Forelimb muscle (tissue), 1 donor: ENCODE measurements around the gene CORO2B. TPM values are rescaled to one million over a fixed set of nuclear protein-coding genes. Genes with fewer than 3 reads are reported as not detected.
"Not testable (repeated sequence)": the region's sequence is repeated elsewhere in the genome, so short reads cannot be mapped to it uniquely, and the experiment has no call there.

Source experiments
- DNase-seq: peaks from one replicate; pipeline ENCODE4 v3.0.0-alpha.2; 2013; ENCODE audit warnings: low read depth
- polyA plus RNA-seq: library from polyadenylated mRNA; unstranded; fragments of 120-200 nt; gene quantifications from one replicate; pipeline ENCODE4 v1.2.1, GENCODE V29; 2013; ENCODE audit not compliant: insufficient read length

Gene CORO2B
- polyA plus RNA-seq, 1 donor, result 4.4 TPM

DNA sequence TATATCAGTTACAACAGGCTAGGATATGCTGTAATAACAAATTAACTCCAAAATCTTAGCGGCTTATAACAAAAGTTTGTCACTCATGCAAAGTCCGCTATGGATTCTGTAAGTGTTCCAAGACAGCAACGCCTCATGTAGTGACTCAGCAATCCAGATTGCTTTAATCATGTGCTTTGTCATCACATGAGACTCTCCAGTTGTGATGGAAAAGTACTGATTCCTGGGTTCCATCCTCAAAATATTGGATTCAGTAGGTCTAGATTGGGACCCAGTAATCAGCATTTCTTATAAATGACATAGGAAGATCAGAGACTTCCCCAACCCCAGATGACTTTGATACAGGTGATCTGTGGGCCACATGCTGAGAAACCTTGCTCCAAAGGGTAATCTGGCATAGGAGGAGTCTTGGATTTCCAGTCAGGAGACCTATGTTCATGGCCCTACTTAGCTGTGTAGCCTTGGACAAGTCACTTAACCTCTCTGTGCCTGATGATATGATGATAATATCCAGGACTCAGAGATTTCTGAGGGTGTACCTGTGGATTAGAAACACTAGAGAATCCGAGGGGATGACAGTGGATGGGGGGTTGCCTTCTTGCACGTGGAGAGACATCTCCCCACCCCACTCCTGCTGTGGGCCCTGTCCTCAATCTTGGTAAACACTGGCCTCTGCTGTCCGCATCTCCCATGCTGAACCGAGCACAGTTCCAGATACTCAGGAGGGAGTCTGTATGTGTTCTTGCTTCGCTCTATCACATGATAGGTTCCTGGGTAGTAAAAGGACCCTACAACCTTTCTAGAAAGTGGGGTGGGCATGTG is 65.5 kb downstream of the CORO2B start:
- no peak for DNase-seq

DNA sequence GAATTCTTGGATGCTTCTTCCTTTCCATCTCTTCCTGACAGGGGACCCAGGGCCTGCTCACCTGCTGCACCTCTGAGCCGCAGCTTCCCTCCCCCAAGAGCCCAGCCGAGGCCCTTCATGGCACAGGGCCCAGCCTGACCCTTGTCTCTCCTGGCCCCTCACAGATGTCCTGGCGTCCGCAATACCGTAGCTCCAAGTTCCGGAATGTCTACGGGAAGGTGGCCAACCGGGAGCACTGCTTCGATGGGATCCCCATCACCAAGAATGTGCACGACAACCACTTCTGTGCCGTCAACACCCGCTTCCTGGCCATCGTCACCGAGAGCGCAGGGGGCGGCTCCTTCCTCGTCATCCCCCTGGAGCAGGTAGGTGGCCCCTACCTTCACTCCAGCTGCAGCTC is 66.2 kb downstream of the CORO2B start:
- DNase-seq, result no peak

DNA sequence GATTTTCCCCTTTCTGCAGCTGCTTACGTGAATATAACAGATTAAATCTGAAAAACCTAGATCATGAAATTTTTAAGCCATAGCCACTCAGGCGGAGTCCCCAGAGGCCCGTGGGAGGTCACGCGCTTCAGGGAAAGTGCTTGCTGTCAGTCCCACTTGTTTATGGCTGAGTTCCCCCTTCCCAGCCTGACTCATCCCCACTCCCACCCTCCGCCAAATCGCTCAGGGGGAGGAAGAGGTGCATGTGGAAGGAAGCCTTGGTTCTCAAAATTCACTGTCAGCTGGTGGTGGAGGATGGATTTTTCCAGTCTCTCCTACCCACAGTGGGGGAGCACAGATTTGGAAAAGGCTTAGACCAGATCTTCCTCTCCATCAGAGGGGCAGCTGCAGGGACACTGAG is 67.4 kb downstream of the CORO2B start:
- DNase-seq, result no peak

DNA sequence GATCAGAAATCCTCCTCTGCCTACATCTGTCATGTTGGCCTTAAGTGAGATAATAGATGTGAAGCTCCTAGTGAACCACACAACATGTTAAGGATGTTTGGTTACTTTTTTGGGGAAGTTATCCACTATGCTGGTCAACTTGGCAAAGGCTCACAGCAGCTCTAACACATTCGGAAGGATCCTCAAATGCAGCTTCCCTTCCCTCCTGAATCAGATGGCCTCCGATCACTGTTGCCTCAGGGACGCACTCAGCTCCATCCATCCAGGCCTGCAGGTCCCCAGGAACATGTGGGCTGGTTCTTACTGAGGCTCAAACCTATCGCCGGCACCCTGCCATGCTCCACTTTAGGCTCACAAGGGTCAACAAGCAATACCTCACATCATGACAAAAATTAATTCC is 67.9 kb downstream of the CORO2B start:
- no peak for DNase-seq

DNA sequence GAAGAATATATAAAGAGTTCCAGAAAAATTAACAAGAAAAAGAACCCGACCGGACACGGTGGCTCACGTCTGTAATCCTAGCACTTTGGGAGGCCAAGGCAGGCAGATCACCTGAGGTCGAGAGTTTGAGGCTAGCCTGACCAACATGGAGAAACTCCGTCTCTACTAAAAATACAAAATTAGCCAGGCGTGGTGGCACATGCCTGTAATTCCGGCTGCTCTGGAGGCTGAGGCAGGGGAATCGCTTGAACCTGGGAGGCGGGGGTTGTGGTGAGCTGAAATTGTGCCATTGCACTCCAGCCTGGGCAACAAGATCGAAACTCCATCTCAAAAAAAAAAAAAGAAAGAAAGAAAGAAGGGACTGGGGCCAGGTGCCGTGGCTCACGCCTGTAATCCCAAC is 68.6 kb downstream of the CORO2B start:
- not testable (repeated sequence) for DNase-seq

DNA sequence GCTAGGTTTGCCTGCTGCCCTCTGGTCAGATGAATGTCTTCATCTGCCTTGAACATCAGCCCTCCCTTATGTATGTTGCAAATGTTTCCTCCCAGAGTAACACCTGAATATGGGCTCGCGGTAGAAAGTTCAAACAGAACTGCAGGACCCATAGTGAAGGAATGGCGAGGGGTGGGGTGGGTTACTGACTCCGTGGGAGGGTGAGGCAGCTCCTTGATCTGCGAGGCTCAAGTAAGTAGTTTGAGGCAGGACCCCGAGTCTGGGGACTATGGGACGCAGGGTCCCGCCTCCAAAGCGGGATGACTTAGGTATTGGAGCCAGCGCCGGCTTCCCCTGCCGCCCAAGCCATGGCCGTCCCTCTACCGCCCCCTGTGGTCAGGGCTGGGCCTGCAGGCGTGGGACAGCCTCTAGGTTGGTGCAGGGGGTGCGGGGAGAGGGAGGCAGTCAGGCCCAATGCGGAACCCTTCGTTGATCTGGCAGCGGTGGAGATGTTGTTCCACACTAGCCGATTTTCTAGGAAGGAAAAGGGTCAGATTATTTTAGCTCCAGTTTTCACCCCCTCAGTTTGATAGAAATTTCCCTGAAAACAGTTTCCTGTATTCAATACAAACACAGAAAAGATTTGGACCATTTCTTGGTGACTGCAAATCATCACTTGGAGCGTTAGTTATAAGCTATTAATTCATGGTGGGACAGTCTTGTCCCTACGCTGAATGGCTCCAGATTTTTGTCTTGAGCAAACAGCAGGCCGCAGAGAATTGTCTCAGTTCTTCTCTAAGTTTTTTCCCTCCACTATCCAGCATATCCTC is 72.3 kb downstream of the CORO2B start:
- no peak for DNase-seq

DNA sequence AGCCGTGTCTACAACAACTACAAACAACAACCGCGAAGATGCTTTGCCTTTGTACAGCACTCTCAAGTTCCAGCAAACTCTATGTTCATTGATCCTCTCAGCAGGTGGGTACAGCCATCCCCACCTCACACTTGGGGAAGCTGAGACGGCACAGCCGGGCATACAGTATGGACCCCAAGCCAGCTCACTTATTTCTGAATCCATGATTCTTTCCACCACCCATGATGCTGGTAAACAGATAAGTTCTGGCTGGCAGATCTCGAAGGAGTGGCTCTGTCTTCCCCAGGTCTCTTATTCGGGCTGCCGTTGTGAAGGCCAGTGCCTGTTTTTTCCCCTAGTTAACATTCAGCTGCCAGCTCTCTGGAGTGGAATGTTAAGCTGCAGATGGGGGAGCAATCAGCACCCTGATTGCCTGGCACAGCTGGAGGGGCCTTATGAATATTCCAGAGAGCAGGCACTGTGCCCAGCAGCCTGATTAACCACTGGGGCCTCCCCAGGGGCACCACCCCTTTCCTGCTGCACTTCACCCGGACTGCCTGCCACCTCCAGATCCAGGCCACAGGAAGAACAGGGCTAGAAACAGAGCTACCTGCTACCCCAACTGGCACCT is 73.2 kb downstream of the CORO2B start:
- no peak for DNase-seq

DNA sequence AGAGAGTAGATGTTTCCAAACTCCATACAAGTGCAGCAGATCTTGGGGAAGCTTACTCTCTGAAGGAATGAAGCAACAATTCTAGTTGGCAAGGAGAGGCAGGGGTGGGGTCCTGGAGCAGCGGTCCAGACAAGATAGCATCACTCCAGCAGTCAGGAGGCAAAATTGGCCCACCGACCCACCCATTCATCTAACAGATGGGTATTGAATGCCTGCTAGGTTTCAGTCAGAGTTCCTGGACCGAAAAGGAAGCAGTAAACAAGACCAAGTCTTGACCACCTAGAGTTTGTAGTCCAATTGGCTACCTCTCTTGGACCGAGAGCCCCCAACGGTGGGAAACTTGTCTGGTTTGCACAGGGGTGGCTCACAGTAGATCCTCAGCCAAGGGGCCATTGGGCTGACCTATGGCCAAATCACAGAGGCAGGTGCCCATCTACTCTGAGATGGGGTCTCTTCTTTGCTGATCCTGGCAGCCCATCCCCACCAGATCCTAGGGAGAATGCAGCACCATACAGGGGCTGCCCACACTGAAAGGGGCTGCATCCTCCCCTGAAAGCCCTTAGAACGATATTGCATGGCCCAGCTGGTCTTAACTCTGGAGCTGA is 74.3 kb downstream of the CORO2B start:
- DNase-seq, result no peak

DNA sequence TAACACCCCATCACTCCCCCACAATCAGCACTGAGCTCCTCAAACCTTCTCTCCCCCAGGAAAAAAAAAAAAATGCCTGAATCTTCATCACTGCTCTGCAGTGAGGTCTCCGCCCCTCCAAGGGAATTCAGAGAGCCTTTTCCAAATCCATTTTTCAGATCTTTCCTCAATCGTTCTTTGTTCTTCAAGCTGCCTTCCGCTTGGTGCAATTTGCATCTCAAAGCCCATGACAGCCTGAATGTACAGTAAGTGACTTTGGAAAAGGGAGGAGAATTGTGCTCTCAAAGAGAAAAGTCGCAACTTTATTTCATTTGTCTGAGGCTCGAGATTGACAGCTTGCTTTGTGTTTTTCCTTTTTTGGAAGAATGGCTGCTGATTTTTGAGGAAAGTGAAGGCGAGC is 75.0 kb downstream of the CORO2B start:
- DNase-seq, result no peak

DNA sequence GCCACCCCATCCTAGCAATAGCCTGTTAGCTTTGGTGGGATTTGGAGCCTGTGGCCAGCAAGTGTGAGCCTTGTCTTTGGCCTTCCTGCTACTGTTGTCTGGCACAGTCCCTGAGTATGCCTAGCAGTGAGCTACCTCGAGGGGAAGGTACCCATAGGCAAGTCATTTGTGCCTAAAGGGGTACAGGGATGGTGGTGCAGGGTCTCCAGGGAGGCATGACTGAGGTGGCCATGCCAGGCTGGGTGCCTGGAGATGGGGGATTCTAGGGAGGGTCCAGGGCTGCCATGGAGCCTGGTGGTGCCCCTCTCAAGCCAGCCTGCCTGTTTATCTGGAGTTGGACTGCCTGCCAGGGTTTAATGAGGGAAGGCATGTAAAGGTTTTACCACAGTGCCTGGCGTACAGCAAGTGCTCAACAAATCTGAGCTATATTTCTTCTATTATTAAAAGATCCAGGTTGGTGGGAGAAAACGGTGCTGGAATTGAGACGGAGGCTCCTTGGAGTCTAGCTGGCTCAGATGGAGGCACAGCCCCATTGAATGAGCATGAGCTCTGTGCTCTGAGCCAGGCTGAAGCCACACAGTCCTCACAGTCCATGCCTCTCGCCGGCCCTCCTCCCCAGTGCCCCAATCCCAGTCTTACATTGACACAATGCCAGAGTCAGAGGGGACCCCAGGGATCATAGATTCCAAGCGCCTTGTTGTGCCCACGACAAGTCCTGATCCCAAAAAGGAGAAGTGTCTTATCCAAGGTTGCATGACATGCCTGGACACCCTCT is 76.2 kb downstream of the CORO2B start:
- no peak for DNase-seq

DNA sequence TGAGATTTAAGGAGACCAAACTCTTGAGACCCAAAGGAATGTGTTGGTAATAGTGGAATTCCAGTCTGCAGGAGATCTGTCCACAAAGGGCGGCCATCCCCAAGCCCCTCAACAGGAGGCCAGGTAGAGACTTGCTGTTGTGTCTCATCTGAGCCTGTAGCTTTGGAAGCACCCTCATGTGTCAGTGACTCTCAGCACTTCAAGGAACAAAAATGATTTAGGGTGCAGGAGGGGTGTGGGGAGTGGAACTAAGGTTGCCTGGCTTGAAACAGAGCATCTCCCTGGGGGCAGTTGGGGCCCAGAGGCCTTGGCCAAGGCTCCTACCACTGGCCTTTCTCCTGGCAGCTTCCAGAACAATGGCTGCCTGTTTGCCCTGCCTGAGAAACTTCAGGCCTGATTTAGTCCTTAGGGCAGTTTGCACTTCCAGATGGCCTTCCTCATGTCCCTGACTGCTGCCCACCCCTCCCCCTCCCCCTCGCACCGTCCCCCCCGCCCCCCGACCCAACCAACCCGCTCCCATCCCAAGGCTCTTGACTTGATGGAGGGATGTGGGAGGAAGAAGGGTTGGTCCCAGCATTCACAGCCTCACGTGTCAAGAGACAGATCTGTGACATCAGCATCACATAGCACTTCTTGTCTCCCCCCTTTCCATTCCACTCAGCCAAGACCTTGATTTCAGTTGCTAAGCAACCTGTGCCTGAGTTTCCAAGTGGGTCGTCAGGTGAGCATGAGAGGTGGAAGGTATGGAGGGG is 77.1 kb downstream of the CORO2B start:
- no peak for DNase-seq

DNA sequence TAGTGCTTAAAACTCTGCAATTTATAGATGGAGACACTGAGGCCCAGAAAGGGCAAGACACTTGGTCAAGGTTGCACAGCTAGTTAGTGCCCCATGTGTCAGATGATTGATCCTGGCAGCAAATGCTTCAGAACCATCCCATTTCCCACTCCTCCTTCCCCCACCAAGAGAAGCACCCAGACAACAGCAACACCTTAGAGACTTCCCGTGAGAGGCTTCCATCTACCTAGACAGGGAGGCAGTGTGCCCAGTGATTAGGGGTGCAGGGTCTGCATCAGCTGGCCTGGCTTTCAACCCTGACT is 77.6 kb downstream of the CORO2B start:
- DNase-seq, result no peak

DNA sequence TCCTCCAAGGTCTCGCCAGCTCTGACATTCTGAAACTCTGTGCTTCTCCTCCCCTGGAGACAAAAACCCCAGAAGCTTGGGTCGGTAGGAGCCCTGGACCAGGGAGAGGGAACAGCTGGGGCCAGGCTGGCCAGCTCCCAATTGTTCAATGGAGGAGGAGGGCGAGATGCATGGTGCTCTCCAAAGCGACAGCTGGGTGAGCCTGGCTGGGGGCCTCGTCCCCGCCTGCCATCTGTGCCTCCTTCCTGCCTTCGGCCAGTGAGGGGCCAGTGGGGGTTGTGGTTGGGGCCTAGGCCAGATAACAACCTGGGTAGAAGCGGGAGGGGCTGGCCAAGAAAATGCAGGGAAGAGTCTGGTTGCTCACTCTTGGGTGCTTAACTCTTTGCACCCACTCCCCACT is 79.4 kb downstream of the CORO2B start:
- DNase-seq, result no peak

DNA sequence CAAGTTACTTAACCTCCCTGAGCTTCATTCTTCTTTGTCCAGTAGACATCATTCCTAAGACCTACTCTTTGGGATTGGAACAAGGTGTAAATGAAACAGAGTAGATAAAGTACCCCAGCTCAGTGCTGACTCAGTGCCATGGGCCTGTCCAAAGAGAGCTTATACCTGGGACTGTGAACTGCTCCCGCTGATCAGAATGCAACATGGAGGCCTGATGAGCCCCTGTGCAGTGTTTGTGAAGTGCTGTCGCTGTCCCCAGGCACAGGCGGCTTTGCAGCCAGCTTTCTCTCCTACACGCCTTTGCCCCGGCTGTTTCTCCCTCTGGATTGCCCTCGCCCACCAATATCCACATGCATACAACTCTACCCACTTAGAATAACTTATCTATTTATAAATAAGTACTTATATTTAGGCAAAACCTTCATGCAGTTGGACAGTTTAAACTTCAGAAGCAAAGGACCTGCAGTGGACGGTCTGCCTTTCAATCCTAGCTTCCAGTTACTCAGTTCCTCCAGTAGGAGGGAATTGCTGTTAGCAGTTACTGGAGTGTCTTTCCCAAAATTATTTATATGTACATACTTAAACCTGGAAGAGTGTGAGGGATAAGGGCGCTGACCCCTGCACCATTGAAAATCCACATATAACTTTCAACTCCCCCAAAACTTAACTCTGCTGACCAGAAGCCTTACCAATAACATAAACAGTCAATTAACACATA is 80.0 kb downstream of the CORO2B start:
- DNase-seq, result no peak

DNA sequence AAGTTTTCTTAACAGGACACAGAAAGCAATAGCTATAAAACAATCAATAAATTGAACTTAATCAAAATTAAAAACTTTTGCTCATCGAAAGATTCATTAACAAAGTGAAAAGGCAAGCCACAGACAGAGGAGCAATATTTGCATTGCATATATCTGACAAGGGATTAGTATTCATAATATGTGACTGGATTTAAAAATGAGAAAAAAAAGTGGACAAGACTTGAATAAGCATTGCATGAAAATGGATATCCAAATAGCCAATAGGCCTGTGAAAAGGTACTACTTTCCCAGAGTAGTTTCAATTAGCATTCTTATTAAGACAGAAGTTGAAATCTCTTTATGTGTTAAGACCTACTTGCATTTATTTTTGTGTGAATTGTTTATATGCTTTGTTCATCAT is 84.7 kb downstream of the CORO2B start:
- DNase-seq, result no peak

DNA sequence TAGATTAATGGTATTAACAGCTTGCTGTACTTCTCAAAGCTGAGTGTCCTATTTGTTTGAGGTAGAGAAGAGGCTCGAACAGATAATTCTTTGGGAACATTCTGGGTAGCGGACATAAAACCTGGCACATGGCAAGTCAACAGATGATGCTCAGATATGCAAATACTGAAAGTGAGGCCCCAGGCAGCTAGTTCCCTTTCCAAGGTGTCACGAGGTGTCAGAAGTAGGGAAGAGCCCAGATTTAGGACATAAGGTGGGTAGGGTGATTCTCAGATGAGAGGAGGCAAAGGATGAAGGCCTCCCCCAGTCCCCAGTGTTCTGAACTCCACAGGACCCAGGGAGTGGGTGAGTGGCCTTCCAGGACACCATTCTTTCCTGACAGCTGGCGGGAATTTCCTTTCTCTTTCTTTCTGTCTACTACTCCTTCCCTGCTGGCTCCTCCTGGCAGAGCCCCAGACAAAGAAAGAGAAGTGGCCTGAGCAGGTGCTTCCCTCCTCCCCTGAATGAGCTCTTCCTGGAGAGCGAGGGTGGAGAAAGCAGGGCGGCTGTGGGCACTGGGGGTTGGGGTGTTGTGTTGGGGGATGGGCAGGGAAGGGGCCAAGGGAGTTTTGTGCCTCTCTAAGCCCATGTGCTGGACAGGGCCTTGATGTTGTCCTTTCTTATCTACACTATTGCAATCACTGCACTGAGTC is 87.5 kb downstream of the CORO2B start:
- no peak for DNase-seq

DNA sequence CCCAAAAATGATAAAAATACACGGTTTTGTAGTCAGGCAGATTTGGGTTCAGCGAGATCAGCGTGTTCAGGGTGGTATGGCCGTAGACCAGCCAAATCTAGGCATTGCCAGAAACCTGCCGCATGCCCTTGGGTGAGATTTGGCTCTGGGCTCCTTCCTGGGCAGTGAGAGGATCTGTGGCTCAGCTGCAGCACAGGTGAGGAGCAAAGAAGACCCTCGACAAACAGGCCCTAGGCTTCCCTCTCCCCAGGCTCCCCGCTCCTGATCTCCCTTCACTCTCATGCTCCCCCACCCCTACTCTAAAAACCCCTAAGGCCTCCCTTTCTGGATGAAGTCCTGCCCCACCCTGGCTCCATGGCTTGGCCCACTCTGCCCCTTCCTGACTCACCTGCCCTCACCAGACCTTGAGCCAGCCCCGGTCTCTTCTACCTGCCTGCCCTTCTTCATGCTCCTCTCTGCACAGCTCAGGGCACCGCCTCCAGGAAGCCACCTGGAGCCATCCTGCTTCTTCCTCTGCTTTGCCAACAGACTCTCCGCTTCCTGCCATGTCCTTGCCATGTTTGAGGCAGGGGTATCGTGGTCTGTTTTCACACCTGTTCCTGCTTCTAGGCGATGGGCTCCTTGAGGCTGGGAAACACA is 88.1 kb downstream of the CORO2B start:
- no peak for DNase-seq

DNA sequence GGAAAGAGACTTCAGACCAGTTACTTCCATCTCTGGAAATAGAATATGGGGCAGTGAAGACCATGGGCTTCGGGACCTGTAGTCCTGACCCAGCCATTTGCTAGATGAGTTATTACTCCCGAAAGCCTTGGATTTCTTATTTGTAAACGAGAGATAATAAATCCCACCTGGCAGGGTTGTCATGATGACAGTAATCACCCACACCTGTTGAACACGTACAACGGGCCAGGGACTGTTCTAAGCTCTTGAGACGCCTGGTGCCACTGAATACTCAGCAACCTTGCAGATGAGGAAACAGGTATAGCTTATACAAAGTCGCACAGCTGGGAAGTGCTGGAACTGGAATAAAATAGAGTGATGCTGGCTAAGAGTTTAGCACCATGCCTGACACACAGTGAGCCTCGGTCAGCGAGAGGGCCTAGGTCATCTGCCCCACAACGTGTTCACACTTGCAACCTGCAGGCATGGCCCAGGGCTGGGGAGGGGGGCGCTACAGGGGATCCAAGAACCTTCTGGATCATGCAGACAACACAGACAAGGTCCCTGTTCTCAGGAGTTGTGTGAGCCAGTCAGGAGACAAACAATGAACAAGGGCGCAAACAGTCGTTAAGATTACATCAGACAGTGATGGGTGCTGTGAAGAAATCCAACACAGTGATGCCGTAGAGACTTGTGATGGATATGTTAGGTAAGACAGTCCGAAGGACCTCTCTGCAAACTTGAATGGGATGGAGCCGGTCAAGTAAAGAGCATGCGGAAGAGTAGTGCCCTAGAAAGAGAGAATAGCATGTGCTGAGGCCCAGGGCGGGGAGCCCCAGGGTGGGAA is 89.2 kb downstream of the CORO2B start:
- DNase-seq, result no peak
